Measurements from ENCODE around the gene AP1G2.

Gene AP1G2

DNA sequence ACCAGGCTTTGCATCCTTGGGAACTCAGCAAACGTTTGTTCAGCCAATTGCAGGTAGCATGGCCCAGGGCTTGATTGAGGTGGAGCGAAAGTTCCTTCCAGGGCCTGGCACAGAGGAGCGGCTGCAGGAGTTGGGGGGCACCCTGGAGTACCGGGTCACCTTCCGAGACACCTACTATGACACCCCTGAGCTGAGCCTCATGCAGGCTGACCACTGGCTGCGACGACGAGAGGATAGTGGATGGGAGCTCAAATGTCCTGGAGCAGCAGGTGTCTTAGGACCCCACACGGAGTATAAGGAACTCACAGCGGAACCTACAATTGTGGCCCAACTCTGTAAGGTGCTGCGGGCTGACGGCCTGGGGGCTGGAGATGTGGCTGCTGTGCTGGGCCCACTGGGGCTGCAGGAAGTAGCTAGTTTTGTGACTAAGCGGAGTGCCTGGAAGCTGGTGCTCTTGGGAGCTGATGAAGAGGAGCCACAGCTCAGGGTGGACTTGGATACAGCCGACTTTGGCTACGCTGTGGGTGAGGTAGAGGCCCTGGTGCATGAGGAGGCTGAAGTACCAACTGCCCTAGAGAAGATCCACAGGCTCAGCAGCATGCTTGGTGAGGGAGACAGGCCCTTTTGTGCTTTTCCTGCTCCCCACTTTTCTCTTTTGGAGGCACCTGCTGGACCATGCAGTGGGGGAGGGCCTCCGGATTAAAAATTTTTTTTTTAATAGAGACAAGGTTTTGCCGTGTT lies 10.7 kb downstream of the AP1G2 start:
- DNase-seq: no peak

DNA sequence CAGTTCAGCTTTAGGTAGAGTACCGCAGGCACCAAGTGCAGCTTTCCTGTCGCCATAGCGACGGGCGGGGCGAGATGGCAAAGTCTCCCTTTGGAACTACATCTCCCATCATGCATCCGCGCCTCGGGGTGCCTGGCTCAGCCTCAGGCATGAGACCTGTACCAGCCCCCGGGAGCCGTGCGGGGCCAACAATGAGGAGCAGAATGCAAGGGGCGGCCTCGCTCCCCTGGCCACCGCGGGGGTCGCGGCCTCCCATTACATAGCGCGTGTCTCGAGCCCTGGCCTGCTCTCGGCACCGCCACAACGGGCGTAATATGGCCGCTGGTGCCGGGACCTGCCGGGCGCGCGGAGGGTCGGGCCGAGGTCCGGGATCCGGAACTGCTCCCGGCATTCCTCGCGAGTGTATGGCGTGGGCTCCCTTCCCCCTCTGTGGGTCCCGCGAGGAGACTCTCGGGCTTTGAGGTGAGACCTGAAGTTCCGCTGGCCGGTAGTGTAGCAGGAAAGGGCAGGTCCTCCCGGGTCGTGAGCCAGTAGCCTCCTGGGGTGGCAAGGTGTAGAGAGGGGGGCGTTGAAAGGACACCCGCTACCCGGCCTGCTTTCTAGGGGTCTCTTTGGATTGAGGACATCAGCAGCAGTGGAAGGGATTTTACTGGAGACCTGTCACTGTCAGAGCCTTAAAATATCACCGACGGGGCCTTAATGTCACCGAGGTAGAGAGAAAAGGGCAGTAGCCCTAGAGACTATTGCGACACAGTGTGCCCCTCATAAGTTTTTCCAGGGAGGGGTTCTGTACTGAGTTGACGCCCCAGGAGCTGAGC lies 11.5 kb downstream of the AP1G2 start, which contains the start of gene THTPA:
Gene THTPA, plus strand, starts transcription at position 390 of the 818 bp plus-strand sequence. CDS start 487 bp downstream, outside the sequence.
- peak; percentile 80 to 93 (median 86) for DNase-seq

- DNase-seq: no peak
These were observed 12.1 kb downstream of the AP1G2 start for GRCh38 chr14:23555533-23555881.

GRCh38 chr14:23551266-23552028 lies 16.1 kb downstream of the AP1G2 start, which contains the start of gene ZFHX2:
TSS of gene ZFHX2 (minus strand) at chr14:23551765. CDS start at chr14:23535325, 16,440 bp downstream.
- DNase-seq: peak; percentile 47 to 68 (median 59)

DNA sequence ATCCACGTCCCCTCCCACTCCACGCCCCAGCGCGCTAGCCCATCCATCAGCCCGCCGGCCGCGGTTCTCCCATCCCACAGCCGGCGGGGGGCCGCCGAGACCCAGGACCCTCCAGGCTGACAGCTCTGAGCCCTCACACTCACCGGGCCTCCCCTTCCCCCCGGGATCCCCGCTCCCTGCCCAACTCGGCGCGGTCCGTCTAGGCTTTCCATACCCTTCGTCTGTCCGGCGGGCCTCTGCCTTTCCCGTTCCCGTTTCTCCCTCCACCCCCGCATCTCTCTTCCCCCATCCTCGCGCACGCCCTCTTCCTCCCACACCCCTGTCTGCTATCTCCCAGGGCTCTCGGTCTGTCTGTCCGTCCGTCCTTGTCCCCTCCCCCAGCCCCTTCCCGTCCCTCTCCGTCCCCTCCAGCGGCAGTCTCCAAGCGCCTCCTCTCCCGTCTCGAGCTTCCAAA lies 16.8 kb downstream of the AP1G2 start:
- no peak for DNase-seq

- no peak for DNase-seq
These were observed 17.3 kb downstream of the AP1G2 start for GRCh38 chr14:23550131-23550811.

GRCh38 chr14:23548351-23549318 lies 19.0 kb downstream of the AP1G2 start:
- DNase-seq: no peak

GRCh38 chr14:23547924-23548323 lies 19.7 kb downstream of the AP1G2 start:
- DNase-seq: no peak

DNA sequence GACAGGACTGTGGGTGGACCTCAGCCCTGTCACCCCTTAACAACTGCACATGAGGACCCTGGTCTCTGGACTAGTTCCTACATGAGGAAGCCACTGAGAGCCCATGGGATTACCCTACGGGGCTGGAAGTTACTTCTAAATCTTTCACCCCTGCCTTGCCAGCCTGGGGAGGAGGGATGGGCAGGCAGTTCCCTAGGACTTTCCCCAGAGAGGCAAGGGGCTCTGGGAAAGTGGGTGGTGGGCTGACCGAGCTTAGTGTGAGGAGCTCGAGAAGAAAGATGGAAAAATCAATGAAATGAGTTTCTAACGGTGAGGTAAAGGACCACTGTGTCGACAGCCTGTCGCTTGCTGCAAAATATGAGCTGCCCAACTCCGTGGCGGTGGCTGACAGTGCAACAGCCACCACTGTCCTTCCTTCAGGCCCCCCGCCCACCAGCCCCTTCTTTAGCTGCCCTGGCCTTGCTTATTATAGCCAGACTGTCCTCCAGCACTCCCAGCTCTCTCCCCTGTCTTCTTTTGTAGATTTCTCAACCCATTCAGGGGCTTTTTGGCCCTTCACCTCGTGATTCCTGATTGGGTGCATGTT lies 21.0 kb downstream of the AP1G2 start:
- DNase-seq: no peak

DNA sequence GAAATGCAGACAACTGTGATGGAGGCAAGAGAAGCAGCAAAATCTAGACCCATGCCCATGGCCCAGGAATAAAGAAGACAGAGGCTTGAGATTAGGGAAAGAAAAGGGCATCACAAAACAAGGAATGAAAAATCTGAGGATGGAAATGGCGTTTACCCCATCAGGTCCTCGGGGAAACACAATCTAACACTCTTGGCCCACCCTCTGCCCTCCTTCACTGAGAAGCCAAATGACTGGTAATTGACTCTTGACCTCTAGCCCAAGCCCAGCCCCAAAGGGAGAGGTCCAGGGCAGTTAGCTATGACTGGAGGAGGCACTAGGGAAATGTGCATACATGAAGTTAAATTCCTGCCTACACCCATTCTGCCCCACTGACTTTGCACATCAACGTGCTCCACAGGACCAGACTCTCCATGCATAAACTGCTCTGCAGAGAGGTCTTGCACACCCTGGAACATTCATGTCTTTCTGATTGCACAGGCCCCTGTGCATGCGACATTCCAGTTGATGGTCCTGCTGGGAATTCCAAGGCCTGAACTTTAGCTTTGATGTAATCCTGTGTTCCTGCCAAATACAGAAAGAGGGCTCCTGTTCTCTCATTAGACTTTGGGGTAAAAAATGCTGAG lies 21.7 kb downstream of the AP1G2 start:
- DNase-seq: no peak

GRCh38 chr14:23544511-23545447 lies 22.8 kb downstream of the AP1G2 start:
- no peak for DNase-seq

GRCh38 chr14:23543403-23543802 lies 24.2 kb downstream of the AP1G2 start:
- no peak for DNase-seq

- no peak for DNase-seq
These were observed 25.3 kb downstream of the AP1G2 start for GRCh38 chr14:23542261-23542660.

- DNase-seq: no peak
These were observed 27.5 kb downstream of the AP1G2 start for GRCh38 chr14:23540141-23540469.

DNA sequence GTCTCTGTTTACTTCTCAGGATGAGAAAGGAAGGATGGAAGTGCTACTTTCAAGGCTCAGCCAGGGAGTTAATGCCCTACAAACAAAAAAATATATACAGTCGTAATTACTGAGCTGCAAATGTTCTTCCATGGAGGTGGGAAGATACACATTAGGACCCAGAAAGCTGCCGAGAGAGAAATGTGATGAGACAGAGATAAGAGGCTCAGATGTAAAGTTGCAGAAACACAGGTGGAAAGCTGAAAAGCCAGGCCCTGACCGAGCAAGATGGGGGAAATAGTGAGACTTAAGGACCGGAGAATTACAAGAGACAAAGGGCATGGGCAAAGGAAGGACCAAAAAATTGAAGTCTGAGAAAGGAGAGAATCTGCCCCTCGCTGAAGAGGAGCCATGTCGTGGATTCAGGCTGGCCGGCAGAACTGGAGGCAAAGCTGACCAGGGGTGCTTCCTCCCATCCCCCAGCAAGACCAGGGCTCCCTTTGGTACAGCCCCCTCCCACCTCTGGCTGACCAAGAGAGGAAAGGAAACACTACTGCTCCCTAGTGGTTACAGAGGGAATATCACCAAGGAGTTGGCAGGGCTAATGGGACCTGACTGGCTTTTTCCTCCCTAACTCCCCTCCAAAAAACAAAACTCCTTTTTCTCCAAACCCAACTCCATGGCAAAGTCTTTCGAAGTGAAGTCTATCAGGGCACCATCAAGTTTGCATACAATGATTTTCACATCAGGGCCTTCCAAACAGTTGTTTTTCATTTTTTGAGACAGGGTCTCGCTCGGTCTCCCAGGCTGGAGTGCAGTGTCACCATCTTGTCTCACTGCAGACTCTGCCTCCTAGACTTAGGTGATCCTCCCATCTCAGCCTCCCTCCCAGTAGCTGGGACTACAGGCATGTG lies 28.1 kb downstream of the AP1G2 start:
- peak in 1 of 5 donors; percentile 28 for DNase-seq

GRCh38 chr14:23538785-23539184 lies 28.8 kb downstream of the AP1G2 start:
- DNase-seq: no peak

GRCh38 chr14:23538050-23538718 lies 29.4 kb downstream of the AP1G2 start:
- no peak for DNase-seq
